Breast epithelium (tissue), 4 donors: ENCODE data around the gene PHTF2. TPM values are rescaled to one million over a fixed set of nuclear protein-coding genes. Genes with fewer than 3 reads are reported as not detected.

Experiments
- DNase-seq, 2 donors: peaks; one replicate each; pipeline ENCODE4 v3.0.0-alpha.2; 2019; ENCODE audit warnings: low spot score in 2 of 2
- H3K27ac ChIP-seq, 2 donors: fragments of 200-600 bp; sonication (generic) in 1 of 2; one replicate each; pipeline ENCODE4 v1.5.1; 2016 to 2019; ENCODE audit warnings: mild to moderate bottlenecking in 1 of 2
- H3K27me3 ChIP-seq, 2 donors: fragments of 200-600 bp; sonication (generic) in 1 of 2; one replicate each; pipeline versions ENCODE4 v1.5.1 to v1.6.0; 2017 to 2019; ENCODE audit warnings: control low read depth in 1 of 2, mild to moderate bottlenecking in 1 of 2
- H3K36me3 ChIP-seq: fragments of 200-600 bp; one replicate; pipeline ENCODE4 v1.5.1; 2019
- H3K4me1 ChIP-seq, 2 donors: fragments of 200-600 bp; sonication (generic); one replicate each; pipeline ENCODE4 v1.5.1; 2016 to 2019; ENCODE audit warnings: control low read depth in 1 of 2
- H3K4me3 ChIP-seq, 3 donors: fragments of 200-600 bp; sonication (generic); 1 replicate in 2 of 3; 2 replicates in 1 of 3; pipeline ENCODE4 v1.5.1; 2016 to 2019; ENCODE audit warnings: mild to moderate bottlenecking in 3 of 3, moderate library complexity in 2 of 3
- H3K9me3 ChIP-seq, 2 donors: fragments of 200-600 bp; sonication (generic) in 1 of 2; one replicate each; pipeline ENCODE4 v1.5.1; 2016 to 2019; ENCODE audit warnings: control low read depth in 1 of 2
- POLR2A ChIP-seq: fragments of 450-650 bp; IDR thresholded peaks from one replicate; pipeline ENCODE4 v1.6.1; 2016; ENCODE audit warnings: antibody characterized with exemption, mild to moderate bottlenecking, moderate library complexity
- POLR2AphosphoS5 ChIP-seq, 3 donors: sonication (generic); formaldehyde crosslinking; IDR thresholded peaks; one replicate each; pipeline ENCODE4 v1.6.1; 2017; ENCODE audit warnings: antibody characterized with exemption in 3 of 3
- intact Hi-C: fragments of 100-400 bp; cut with DNase I; formaldehyde crosslinking; loops from one replicate; pipeline ENCODE4 v1.15.1; 2023; ENCODE audit warnings: low total_unique reads
- total RNA-seq, 3 donors: library from RNA; depleted of rRNA; stranded (reverse); fragments of >200 nt; gene quantifications; one replicate each; pipeline ENCODE4 v1.1.0, GENCODE V29; 2016
- TF ChIP-seq, protein P1 (sequence below), 3 donors: fragments of 450-650 bp; IDR thresholded peaks; one replicate each; pipeline ENCODE4 v1.5.1; 2016 to 2017; ENCODE audit warnings: antibody characterized with exemption in 3 of 3, mild to moderate bottlenecking in 3 of 3, moderate library complexity in 3 of 3

PHTF2 gene
- total RNA-seq, 3 donors from 2014 or later, result 17.0 to 23.5 (median 19.2) TPM

DNA sequence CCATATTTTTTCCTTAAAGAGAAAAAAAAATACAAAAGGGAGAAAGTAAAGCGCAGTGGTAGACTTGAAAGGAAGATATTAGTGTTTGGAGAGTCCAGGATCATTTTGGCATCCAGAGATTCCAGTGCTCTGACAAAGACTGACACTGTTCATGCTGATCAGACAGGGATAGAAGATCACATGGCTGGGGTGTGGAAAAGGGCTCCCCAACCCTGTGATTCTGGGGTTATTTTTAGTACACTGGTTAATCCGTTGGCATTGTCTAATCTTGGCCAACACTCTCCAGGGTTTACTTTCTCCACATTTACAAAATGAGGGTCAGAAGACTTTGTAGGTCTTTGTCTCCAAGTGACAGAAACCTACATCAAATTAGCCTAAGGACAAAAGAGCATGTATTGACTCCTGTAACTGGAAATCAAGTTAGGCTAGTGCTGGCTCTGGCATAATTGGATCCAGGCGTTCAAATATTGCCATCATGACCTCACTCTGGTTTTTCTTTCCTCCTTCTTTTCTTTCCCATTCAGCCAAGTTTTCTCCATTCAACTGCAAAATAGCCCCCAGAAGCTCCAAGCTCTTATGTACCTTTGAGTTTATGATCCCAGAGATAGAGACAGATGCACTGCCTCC, 181.6 kb downstream of the PHTF2 start:
- H3K9me3 ChIP-seq, result no peaks in the 10 kb centered on the region
- intact Hi-C loops, result no loop called here
- no peak overlapping the region for H3K27ac ChIP-seq
- no peaks in the 10 kb centered on the region for H3K4me1 ChIP-seq
- no peak for DNase-seq
- no peaks in the 10 kb centered on the region for H3K36me3 ChIP-seq
- TF ChIP-seq, protein P1, sequence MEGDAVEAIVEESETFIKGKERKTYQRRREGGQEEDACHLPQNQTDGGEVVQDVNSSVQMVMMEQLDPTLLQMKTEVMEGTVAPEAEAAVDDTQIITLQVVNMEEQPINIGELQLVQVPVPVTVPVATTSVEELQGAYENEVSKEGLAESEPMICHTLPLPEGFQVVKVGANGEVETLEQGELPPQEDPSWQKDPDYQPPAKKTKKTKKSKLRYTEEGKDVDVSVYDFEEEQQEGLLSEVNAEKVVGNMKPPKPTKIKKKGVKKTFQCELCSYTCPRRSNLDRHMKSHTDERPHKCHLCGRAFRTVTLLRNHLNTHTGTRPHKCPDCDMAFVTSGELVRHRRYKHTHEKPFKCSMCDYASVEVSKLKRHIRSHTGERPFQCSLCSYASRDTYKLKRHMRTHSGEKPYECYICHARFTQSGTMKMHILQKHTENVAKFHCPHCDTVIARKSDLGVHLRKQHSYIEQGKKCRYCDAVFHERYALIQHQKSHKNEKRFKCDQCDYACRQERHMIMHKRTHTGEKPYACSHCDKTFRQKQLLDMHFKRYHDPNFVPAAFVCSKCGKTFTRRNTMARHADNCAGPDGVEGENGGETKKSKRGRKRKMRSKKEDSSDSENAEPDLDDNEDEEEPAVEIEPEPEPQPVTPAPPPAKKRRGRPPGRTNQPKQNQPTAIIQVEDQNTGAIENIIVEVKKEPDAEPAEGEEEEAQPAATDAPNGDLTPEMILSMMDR (IDR thresholded peaks at IDR 0.05), result no peak
- H3K27me3 ChIP-seq, result no peaks in the 10 kb centered on the region
- no peak overlapping the region for H3K4me3 ChIP-seq

DNA sequence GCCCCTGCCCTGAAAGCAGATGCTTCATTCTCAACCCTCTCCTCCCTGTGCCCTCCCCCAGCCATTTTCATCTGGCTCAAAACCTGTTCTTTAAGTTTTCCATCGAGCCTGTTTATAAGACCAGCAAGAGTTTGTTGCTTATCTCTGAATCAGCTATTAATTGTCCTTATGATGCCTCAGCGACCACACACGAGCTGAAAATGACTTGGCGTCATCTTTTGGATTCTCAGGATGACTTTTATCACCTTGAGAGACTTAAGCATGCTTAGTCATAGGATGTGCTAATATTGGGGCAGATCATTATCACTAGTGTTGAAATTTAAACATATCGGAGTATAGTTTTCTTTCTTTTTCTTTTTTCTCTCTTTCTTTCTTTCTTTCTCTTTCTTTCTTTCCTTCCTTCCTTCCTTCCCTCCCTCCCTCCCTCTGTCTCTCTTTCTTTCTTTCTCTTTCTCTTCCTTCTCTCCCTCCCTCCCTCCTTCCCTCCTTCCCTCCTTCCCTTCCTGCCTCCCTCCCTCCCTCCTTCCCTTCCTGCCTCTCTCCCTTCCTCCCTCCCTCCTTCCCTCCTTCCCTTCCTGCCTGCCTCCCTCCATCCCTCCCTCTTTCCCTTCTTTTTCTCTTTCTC, 184.5 kb downstream of the PHTF2 start:
- Histone ChIP-seq H3K27ac (no peak overlapping the region), H3K36me3 (no peaks in the 10 kb centered on the region), H3K4me1 (no peaks in the 10 kb centered on the region), H3K9me3 (no peaks in the 10 kb centered on the region), H3K4me3 (no peak overlapping the region), H3K27me3 (no peaks in the 10 kb centered on the region)
- intact Hi-C loops, result no loop called here
- no peak for DNase-seq
- no peak for TF ChIP-seq POLR2A

DNA sequence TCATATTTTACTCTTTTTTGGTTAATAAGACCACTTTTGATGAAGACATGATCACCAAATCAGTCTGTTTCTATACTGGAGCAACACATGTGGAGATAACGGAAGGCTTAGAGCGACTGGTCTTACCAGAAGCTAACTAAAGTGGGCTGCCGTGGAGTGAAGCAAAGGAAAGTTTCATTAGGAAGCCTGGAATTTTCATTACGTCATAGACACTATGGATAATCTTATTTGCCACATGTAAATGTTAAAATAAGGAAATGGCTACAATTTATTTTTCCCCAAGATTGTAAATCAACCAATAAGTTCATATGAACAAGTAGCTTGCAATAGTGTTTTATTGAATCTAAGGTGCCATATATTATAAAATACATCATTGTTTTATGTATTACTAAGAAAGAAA, 185.4 kb downstream of the PHTF2 start:
- no peak for DNase-seq
- H3K4me1 ChIP-seq, result no peaks in the 10 kb centered on the region
- intact Hi-C loops, result loop anchor here (1.0 kb wide), 1 partner anchor 21 kb away; no protein-coding TSS in a partner anchor

DNA sequence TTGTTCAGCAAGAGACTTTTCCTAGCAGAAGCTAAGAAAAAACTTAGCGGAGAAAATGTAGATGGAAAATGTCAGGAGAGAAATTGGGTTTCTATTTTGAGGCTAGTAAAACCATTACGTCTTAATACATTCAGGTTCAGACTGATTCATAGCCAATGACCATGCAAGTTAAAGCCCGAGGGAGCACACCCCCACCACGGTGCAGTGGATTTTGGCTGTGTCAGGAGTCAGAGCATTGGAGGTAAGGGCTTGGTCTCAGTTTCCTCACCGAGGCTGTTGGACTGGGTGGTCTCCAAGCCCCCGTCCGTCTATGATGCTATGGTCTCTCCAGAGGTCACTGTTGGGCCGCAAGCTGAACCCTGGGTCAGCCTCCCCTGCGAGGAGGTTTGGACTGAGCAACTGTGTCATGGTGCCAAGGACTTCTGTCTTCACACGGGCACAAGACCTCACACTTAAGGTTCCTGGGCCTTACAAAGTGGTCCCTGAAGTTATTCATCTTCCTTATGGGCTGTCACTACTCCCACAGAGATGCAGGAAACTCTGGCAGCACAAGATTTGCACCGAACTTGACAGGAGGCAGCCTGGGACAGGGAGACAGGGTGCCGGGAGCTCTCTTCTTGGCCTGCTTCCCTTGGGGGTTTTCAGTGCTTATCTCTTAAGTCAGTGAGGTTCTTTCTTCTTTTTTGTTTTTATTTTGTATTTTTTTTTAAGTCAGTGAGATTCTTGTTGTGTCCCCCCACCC, 186.8 kb downstream of the PHTF2 start:
- peak overlapping the region in 1 of 2 donors; percentile 63 for H3K27ac ChIP-seq
- TF ChIP-seq POLR2A, result no peak
- TF ChIP-seq, protein P1 (IDR thresholded peaks at IDR 0.05), result no peak
- no peak for TF ChIP-seq POLR2AphosphoS5 (IDR thresholded peaks at IDR 0.05)
- no peaks in the 10 kb centered on the region for H3K4me1 ChIP-seq
- no peaks in the 10 kb centered on the region for H3K36me3 ChIP-seq
- no peaks in the 10 kb centered on the region for H3K9me3 ChIP-seq
- H3K27me3 ChIP-seq, result no peaks in the 10 kb centered on the region
- no peak overlapping the region for H3K4me3 ChIP-seq
- DNase-seq, result no peak
- intact Hi-C loops, result no loop called here

More for the DNA sequence above, 185.4 kb downstream of the PHTF2 start:
- Histone ChIP-seq H3K36me3 (no peaks in the 10 kb centered on the region), H3K27me3 (no peaks in the 10 kb centered on the region), H3K9me3 (no peaks in the 10 kb centered on the region), H3K27ac (no peak overlapping the region), H3K4me3 (no peak overlapping the region)
- no peak for TF ChIP-seq POLR2AphosphoS5 (IDR thresholded peaks at IDR 0.05)
- no peak for TF ChIP-seq POLR2A
- TF ChIP-seq, protein P1 (IDR thresholded peaks at IDR 0.05), result no peak

DNA sequence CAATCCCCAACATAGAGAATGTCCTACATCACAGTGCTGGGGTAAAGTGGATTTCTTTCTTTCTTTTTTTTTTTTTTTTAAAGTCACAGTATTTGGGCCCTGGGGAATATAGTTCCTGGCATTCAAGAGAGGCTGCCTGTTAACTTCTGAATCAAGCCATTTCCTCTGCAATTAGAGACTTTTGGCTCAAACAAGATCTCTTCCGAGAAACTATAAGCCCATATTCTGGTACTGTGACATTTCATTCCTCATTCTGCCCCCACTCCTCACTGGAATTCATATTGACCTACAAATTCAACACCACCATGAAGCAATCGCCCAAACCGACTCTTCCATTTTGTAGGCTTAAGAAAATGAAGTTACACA, 187.4 kb downstream of the PHTF2 start:
- intact Hi-C loops, result no loop called here
- no peaks in the 10 kb centered on the region for H3K27me3 ChIP-seq
- H3K27ac ChIP-seq, result peak overlapping the region in 1 of 2 donors; percentile 61
- DNase-seq, result no peak
- TF ChIP-seq, protein P1 (IDR thresholded peaks at IDR 0.05), result no peak
- no peak for TF ChIP-seq POLR2AphosphoS5 (IDR thresholded peaks at IDR 0.05)
- no peak for TF ChIP-seq POLR2A
- no peaks in the 10 kb centered on the region for H3K4me1 ChIP-seq
- no peaks in the 10 kb centered on the region for H3K9me3 ChIP-seq
- no peak overlapping the region for H3K4me3 ChIP-seq
- no peaks in the 10 kb centered on the region for H3K36me3 ChIP-seq
